HCT116 (cell line): ENCODE results near the gene SLC22A23.

Source experiments
- CTCF ChIP-seq, 3 experiments: fragments of 200-600 bp in 1 of 3; sonication (generic) in 1 of 3; IDR thresholded peaks in 2 of 3; conservative IDR thresholded peaks in 1 of 3; 2 replicates each; pipeline ENCODE4 v1.5.1; 2012 to 2017; ENCODE audit warnings: low read depth in 2 of 3, low read length in 2 of 3, antibody characterized with exemption in 1 of 3, borderline replicate concordance in 1 of 3, control low read depth in 1 of 3, mild to moderate bottlenecking in 1 of 3, mixed read lengths in 1 of 3, mixed run types in 1 of 3, moderate library complexity in 1 of 3; ENCODE audit not compliant: insufficient read depth in 1 of 3
- EZH2phosphoT487 ChIP-seq: fragments of 200-600 bp; IDR thresholded peaks from 2 replicates; pipeline ENCODE4 v1.6.1; 2018; ENCODE audit warnings: antibody characterized with exemption, borderline replicate concordance
- POLR2A ChIP-seq: IDR thresholded peaks from 2 replicates; pipeline ENCODE4 v1.7.0; 2011; ENCODE audit warnings: borderline replicate concordance; ENCODE audit not compliant: insufficient read depth, insufficient read length; ENCODE audit errors: extremely low read depth
- POLR2AphosphoS5 ChIP-seq: IDR thresholded peaks from 2 replicates; pipeline ENCODE4 v1.6.1; 2011; ENCODE audit warnings: mild to moderate bottlenecking, low read depth, low read length, moderate library complexity
- RAD21 ChIP-seq: IDR thresholded peaks from 2 replicates; pipeline ENCODE4 v1.6.1; 2012; ENCODE audit warnings: low read depth, mild to moderate bottlenecking
- YY1 ChIP-seq: IDR thresholded peaks from 2 replicates; pipeline ENCODE4 v1.6.1; 2011; ENCODE audit warnings: low read length, low read depth, moderate library complexity, mild to moderate bottlenecking; ENCODE audit not compliant: insufficient replicate concordance; ENCODE audit errors: extremely low read depth
- TF ChIP-seq, protein P1 (sequence below): IDR thresholded peaks from 2 replicates; pipeline ENCODE4 v1.6.1; 2012
- TF ChIP-seq, protein P2 (sequence below): IDR thresholded peaks from 2 replicates; pipeline ENCODE4 v1.6.1; 2012; ENCODE audit warnings: low read depth

GRCh38 chr6:3372912-3373554 lies 83.8 kb downstream of the SLC22A23 start:
- TF ChIP-seq POLR2A (no peak), EZH2phosphoT487 (no peak), CTCF (IDR thresholded peaks at IDR 0.05 in 2 of 3, conservative IDR thresholded peaks at IDR 0.05 in 1 of 3; ENCODE audit: borderline replicate concordance in 1 of 3, insufficient read depth in 1 of 3, low read depth in 2 of 3, low read length in 2 of 3) (no peak), POLR2AphosphoS5 (no peak), RAD21 (no peak), YY1 (no peak)
- TF ChIP-seq, protein P1, sequence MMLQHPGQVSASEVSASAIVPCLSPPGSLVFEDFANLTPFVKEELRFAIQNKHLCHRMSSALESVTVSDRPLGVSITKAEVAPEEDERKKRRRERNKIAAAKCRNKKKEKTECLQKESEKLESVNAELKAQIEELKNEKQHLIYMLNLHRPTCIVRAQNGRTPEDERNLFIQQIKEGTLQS = no peak
- TF ChIP-seq, protein P2, sequence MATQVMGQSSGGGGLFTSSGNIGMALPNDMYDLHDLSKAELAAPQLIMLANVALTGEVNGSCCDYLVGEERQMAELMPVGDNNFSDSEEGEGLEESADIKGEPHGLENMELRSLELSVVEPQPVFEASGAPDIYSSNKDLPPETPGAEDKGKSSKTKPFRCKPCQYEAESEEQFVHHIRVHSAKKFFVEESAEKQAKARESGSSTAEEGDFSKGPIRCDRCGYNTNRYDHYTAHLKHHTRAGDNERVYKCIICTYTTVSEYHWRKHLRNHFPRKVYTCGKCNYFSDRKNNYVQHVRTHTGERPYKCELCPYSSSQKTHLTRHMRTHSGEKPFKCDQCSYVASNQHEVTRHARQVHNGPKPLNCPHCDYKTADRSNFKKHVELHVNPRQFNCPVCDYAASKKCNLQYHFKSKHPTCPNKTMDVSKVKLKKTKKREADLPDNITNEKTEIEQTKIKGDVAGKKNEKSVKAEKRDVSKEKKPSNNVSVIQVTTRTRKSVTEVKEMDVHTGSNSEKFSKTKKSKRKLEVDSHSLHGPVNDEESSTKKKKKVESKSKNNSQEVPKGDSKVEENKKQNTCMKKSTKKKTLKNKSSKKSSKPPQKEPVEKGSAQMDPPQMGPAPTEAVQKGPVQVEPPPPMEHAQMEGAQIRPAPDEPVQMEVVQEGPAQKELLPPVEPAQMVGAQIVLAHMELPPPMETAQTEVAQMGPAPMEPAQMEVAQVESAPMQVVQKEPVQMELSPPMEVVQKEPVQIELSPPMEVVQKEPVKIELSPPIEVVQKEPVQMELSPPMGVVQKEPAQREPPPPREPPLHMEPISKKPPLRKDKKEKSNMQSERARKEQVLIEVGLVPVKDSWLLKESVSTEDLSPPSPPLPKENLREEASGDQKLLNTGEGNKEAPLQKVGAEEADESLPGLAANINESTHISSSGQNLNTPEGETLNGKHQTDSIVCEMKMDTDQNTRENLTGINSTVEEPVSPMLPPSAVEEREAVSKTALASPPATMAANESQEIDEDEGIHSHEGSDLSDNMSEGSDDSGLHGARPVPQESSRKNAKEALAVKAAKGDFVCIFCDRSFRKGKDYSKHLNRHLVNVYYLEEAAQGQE = no peak
